ENCODE results near the gene CCDC134. TPM values are rescaled to one million over a fixed set of nuclear protein-coding genes. Genes with fewer than 3 reads are reported as not detected.
A peak's percentile ranks its signal among the peaks of the same experiment; 100 is the strongest.

CCDC134 gene
- total and polyA plus RNA-seq, 2 of the 13 experiments (the other 11 are each of a cell fraction or from before 2014, with no cell fraction given) = 4.8 to 17.4 TPM

- TF ChIP-seq, protein P1, sequence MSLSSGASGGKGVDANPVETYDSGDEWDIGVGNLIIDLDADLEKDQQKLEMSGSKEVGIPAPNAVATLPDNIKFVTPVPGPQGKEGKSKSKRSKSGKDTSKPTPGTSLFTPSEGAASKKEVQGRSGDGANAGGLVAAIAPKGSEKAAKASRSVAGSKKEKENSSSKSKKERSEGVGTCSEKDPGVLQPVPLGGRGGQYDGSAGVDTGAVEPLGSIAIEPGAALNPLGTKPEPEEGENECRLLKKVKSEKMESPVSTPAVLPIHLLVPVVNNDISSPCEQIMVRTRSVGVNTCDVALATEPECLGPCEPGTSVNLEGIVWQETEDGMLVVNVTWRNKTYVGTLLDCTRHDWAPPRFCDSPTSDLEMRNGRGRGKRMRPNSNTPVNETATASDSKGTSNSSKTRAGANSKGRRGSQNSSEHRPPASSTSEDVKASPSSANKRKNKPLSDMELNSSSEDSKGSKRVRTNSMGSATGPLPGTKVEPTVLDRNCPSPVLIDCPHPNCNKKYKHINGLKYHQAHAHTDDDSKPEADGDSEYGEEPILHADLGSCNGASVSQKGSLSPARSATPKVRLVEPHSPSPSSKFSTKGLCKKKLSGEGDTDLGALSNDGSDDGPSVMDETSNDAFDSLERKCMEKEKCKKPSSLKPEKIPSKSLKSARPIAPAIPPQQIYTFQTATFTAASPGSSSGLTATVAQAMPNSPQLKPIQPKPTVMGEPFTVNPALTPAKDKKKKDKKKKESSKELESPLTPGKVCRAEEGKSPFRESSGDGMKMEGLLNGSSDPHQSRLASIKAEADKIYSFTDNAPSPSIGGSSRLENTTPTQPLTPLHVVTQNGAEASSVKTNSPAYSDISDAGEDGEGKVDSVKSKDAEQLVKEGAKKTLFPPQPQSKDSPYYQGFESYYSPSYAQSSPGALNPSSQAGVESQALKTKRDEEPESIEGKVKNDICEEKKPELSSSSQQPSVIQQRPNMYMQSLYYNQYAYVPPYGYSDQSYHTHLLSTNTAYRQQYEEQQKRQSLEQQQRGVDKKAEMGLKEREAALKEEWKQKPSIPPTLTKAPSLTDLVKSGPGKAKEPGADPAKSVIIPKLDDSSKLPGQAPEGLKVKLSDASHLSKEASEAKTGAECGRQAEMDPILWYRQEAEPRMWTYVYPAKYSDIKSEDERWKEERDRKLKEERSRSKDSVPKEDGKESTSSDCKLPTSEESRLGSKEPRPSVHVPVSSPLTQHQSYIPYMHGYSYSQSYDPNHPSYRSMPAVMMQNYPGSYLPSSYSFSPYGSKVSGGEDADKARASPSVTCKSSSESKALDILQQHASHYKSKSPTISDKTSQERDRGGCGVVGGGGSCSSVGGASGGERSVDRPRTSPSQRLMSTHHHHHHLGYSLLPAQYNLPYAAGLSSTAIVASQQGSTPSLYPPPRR (CRISPR knock-in tag; IDR thresholded peaks at IDR 0.05; ENCODE audit: borderline replicate concordance) = peak; percentile 17; the same call in 1 of the 2 replicates
- TF ChIP-seq NFIB (CRISPR knock-in tag; IDR thresholded peaks at IDR 0.05; ENCODE audit: borderline replicate concordance) (no peak), RARA (CRISPR knock-in tag; IDR thresholded peaks at IDR 0.05) (peak; percentile 69), MEF2D (CRISPR knock-in tag; IDR thresholded peaks at IDR 0.05) (peak; percentile 84), NCOA5 (CRISPR knock-in tag; IDR thresholded peaks at IDR 0.05) (no peak), ZNF737 (CRISPR knock-in tag; IDR thresholded peaks at IDR 0.05; ENCODE audit: borderline replicate concordance) (no peak), NFKBIZ (CRISPR knock-in tag; IDR thresholded peaks at IDR 0.05) (peak; percentile 88; the same call in 1 of the 2 replicates), ZNF563 (CRISPR knock-in tag; IDR thresholded peaks at IDR 0.05) (no peak; the same call in 1 of the 2 replicates), SP4 (CRISPR knock-in tag; IDR thresholded peaks at IDR 0.05) (peak; percentile 100), MTF2 (CRISPR knock-in tag; IDR thresholded peaks at IDR 0.05; ENCODE audit: borderline replicate concordance) (0 out of 2 replicates have a peak, but pooled peaks have one; percentile 46), KLF9 (CRISPR knock-in tag; IDR thresholded peaks at IDR 0.05; ENCODE audit: low read depth) (0 out of 2 replicates have a peak, but pooled peaks have one; percentile 24), ZBTB21 (CRISPR knock-in tag; IDR thresholded peaks at IDR 0.05) (peak; percentile 63), EZH2 (conservative IDR thresholded peaks at IDR 0.05; ENCODE audit: low read depth, low read length) (no peak), ZNF329 (CRISPR knock-in tag; IDR thresholded peaks at IDR 0.05; ENCODE audit: low read depth) (peak; percentile 29; the same call in 1 of the 2 replicates), MED13 (CRISPR knock-in tag; IDR thresholded peaks at IDR 0.05) (peak; percentile 77), SP140L (CRISPR knock-in tag; IDR thresholded peaks at IDR 0.05; ENCODE audit: borderline replicate concordance) (peak; percentile 23; the same call in 1 of the 2 replicates), KAT2B (IDR thresholded peaks at IDR 0.05; ENCODE audit: borderline replicate concordance, low read depth, low read length) (no peak)
- TF ChIP-seq, protein P2, sequence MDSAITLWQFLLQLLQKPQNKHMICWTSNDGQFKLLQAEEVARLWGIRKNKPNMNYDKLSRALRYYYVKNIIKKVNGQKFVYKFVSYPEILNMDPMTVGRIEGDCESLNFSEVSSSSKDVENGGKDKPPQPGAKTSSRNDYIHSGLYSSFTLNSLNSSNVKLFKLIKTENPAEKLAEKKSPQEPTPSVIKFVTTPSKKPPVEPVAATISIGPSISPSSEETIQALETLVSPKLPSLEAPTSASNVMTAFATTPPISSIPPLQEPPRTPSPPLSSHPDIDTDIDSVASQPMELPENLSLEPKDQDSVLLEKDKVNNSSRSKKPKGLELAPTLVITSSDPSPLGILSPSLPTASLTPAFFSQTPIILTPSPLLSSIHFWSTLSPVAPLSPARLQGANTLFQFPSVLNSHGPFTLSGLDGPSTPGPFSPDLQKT (CRISPR knock-in tag; IDR thresholded peaks at IDR 0.05; ENCODE audit: borderline replicate concordance) = no peak
- TF ChIP-seq, protein P3, sequence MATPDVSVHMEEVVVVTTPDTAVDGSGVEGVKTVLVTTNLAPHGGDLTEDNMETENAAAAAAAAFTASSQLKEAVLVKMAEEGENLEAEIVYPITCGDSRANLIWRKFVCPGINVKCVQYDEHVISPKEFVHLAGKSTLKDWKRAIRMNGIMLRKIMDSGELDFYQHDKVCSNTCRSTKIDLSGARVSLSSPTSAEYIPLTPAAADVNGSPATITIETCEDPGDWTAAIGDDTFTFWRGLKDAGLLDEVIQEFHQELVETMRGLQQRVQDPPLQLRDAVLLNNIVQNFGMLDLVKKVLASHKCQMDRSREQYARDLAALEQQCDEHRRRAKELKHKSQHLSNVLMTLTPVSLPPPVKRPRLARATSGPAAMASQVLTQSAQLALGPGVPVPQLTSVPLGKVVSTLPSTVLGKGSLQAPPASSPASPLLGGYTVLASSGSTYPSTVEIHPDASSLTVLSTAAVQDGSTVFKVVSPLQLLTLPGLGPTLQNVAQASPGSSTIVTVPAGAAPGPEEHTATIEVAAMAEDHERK (CRISPR knock-in tag; IDR thresholded peaks at IDR 0.05; ENCODE audit: low read depth) = peak; percentile 38; the same call in 1 of the 2 replicates
- TF ChIP-seq, protein P4, sequence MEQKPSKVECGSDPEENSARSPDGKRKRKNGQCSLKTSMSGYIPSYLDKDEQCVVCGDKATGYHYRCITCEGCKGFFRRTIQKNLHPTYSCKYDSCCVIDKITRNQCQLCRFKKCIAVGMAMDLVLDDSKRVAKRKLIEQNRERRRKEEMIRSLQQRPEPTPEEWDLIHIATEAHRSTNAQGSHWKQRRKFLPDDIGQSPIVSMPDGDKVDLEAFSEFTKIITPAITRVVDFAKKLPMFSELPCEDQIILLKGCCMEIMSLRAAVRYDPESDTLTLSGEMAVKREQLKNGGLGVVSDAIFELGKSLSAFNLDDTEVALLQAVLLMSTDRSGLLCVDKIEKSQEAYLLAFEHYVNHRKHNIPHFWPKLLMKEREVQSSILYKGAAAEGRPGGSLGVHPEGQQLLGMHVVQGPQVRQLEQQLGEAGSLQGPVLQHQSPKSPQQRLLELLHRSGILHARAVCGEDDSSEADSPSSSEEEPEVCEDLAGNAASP (CRISPR knock-in tag; IDR thresholded peaks at IDR 0.05; ENCODE audit: borderline replicate concordance) = peak; percentile 86
Observed at GRCh38 chr22:41832553-41833368, 32.3 kb downstream of the CCDC134 start, which contains the start of gene SREBF2 (continued).
